ENCODE results near the gene DNAH10.

Gene DNAH10

DNA sequence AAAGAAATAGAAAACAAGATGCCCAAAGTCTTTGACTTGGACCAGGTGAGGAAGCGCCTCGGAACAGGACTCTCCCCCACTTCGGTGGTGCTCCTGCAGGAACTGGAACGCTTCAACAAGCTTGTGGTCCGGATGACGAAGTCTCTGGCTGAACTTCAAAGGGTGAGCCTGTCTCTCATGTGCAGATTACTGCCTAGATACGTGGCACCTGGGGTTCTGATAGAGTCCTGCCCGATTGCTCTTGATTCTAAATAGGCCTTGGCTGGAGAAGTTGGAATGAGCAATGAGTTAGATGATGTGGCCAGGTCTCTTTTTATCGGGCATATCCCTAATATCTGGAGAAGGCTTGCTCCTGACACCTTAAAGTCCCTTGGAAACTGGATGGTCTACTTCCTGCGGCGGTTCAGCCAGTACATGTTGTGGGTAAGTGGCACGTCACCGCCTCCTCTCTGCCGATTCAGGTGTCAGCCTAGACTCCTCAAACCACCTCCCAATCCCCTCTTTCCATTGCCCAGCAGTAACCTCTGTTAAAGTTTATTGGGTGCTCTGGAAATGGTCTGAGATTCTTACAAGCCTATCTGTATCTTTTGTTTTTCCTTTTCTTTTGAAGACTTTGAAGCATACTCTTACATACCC lies 169.7 kb downstream of the DNAH10 start:
- H3K4me3 ChIP-seq (ENCODE audit: low read depth in 1 of 5, low read length in 5 of 5) = no peak overlapping the region
- peaks cover 0 to 4% (median 2%) of the 10 kb centered on the region in 5 donors for H3K27me3 ChIP-seq (ENCODE audit: control insufficient read depth in 5 of 5, insufficient read depth in 4 of 5, low read length in 5 of 5)
- no peak overlapping the region for H3K9ac ChIP-seq (ENCODE audit: low read length in 5 of 5)
- H3K27ac ChIP-seq (ENCODE audit: low read depth, low read length) = no peak overlapping the region
- peaks cover 0 to 20% (median 17%) of the 10 kb centered on the region in 5 donors for H3K36me3 ChIP-seq (ENCODE audit: control insufficient read depth in 5 of 5, insufficient read depth in 5 of 5, low read length in 5 of 5)
- no peaks in the 10 kb centered on the region for H3K4me1 ChIP-seq (ENCODE audit: control insufficient read depth in 5 of 5, insufficient read depth in 5 of 5, low read length in 5 of 5)
- H3K9me3 ChIP-seq (ENCODE audit: control insufficient read depth in 5 of 5, low read length in 5 of 5) = no peaks in the 10 kb centered on the region

- Histone ChIP-seq H3K36me3 (ENCODE audit: control insufficient read depth in 5 of 5, insufficient read depth in 5 of 5, low read length in 5 of 5) (peaks cover 0 to 31% (median 27%) of the 10 kb centered on the region in 5 donors), H3K4me1 (ENCODE audit: control insufficient read depth in 5 of 5, insufficient read depth in 5 of 5, low read length in 5 of 5) (peaks cover 0 to 3% (median 0%) of the 10 kb centered on the region in 5 donors), H3K27ac (ENCODE audit: low read depth, low read length) (no peak overlapping the region), H3K9me3 (ENCODE audit: control insufficient read depth in 5 of 5, low read length in 5 of 5) (no peaks in the 10 kb centered on the region), H3K27me3 (ENCODE audit: control insufficient read depth in 5 of 5, insufficient read depth in 4 of 5, low read length in 5 of 5) (peaks cover 0 to 2% (median 0%) of the 10 kb centered on the region in 5 donors), H3K4me3 (ENCODE audit: low read depth in 1 of 5, low read length in 5 of 5) (no peak overlapping the region), H3K9ac (ENCODE audit: low read length in 5 of 5) (no peak overlapping the region)
Measured at GRCh38 chr12:123933214-123933613, 171.1 kb downstream of the DNAH10 start.

DNA sequence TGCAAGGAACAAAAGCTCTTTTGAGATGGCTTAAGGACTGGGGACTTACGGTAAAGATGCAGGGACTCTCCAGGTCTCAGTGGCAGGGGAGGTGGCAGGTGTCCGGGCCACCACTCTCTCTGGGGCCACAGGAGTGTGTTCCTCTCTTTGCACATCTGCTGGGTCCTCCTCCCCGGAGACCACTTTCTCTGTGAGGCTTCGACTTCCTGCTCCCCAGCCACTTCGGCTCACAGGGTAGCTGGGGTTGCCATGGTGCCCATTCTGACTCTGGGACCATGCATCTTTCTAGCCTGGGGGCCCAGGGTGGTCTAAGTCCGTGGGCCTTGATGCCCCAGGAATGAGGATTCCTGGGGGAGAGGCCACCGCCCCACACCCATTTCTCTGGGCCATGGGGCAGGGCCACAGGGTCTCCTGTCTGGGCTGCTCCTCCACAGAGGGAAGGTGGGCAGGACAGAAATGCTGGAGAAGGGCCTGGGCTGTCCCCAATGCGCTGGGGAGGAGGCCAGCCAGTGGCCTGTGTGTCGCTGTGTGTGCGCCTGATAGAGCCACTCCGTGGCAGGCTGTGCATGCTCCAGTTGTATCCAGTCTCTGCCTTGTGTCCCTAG lies 172.0 kb downstream of the DNAH10 start:
- Histone ChIP-seq H3K27ac (ENCODE audit: low read depth, low read length) (no peak overlapping the region), H3K9ac (ENCODE audit: low read length in 5 of 5) (no peak overlapping the region), H3K27me3 (ENCODE audit: control insufficient read depth in 5 of 5, insufficient read depth in 4 of 5, low read length in 5 of 5) (no peaks in the 10 kb centered on the region), H3K4me1 (ENCODE audit: control insufficient read depth in 5 of 5, insufficient read depth in 5 of 5, low read length in 5 of 5) (peaks cover 0 to 9% (median 0%) of the 10 kb centered on the region in 5 donors), H3K36me3 (ENCODE audit: control insufficient read depth in 5 of 5, insufficient read depth in 5 of 5, low read length in 5 of 5) (peaks cover 0 to 31% (median 28%) of the 10 kb centered on the region in 5 donors), H3K4me3 (ENCODE audit: low read depth in 1 of 5, low read length in 5 of 5) (no peak overlapping the region), H3K9me3 (ENCODE audit: control insufficient read depth in 5 of 5, low read length in 5 of 5) (no peaks in the 10 kb centered on the region)

DNA sequence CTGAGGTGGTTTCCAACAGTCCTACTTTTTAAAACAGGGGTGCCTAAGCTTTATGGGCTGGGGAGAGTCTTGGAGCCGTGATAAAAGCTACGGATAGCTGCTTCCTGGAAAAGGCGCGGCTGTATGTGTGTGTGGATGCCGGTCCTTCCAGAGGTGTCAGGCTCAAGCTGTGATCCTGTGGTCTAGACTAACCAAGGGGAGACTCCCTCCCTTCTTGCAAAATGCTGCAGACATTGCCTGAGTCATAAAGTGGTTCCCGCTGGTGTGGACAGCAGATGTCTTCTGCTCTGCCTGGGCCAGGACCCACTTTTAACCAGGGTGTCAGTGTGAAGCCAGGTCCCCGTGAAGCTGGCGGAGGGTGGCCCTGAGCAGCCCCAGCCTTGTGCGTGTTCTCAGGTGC lies 172.7 kb downstream of the DNAH10 start:
- Histone ChIP-seq H3K27ac (ENCODE audit: low read depth, low read length) (no peak overlapping the region), H3K9ac (ENCODE audit: low read length in 5 of 5) (no peak overlapping the region), H3K4me1 (ENCODE audit: control insufficient read depth in 5 of 5, insufficient read depth in 5 of 5, low read length in 5 of 5) (peaks cover 0 to 9% (median 0%) of the 10 kb centered on the region in 5 donors), H3K36me3 (ENCODE audit: control insufficient read depth in 5 of 5, insufficient read depth in 5 of 5, low read length in 5 of 5) (peaks cover 0 to 38% (median 35%) of the 10 kb centered on the region in 5 donors), H3K4me3 (ENCODE audit: low read depth in 1 of 5, low read length in 5 of 5) (no peak overlapping the region), H3K27me3 (ENCODE audit: control insufficient read depth in 5 of 5, insufficient read depth in 4 of 5, low read length in 5 of 5) (no peaks in the 10 kb centered on the region), H3K9me3 (ENCODE audit: control insufficient read depth in 5 of 5, low read length in 5 of 5) (no peaks in the 10 kb centered on the region)

- H3K4me3 ChIP-seq (ENCODE audit: low read depth in 1 of 5, low read length in 5 of 5) = no peak overlapping the region
- no peaks in the 10 kb centered on the region for H3K9me3 ChIP-seq (ENCODE audit: control insufficient read depth in 5 of 5, low read length in 5 of 5)
- H3K27ac ChIP-seq (ENCODE audit: low read depth, low read length) = no peak overlapping the region
- no peak overlapping the region for H3K9ac ChIP-seq (ENCODE audit: low read length in 5 of 5)
- peaks cover 0 to 9% (median under 1%) of the 10 kb centered on the region in 5 donors for H3K4me1 ChIP-seq (ENCODE audit: control insufficient read depth in 5 of 5, insufficient read depth in 5 of 5, low read length in 5 of 5)
- H3K27me3 ChIP-seq (ENCODE audit: control insufficient read depth in 5 of 5, insufficient read depth in 4 of 5, low read length in 5 of 5) = no peaks in the 10 kb centered on the region
- H3K36me3 ChIP-seq (ENCODE audit: control insufficient read depth in 5 of 5, insufficient read depth in 5 of 5, low read length in 5 of 5) = peaks cover 0 to 47% (median 43%) of the 10 kb centered on the region in 5 donors
Measured at GRCh38 chr12:123935956-123936355, 173.9 kb downstream of the DNAH10 start.

DNA sequence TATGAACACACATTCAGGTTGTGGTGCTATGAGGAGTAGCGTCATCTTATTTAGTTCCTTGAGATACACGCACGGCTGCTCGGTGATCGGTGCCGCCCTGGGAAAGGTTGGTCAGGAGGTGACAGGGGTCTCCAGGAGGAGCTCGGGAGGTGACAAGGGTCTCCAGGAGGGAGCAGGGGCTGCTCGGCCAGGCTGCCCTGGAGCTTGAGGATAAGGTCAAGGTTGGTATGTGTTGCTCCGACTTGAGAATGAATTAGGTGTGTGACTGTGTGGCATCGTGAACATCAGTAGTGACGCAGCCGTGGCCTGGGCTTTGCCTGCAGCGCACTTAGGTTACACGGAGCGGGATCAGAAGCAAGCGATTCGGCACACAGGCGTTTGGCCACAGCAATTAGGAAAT lies 174.4 kb downstream of the DNAH10 start:
- no peak overlapping the region for H3K27ac ChIP-seq (ENCODE audit: low read depth, low read length)
- H3K36me3 ChIP-seq (ENCODE audit: control insufficient read depth in 5 of 5, insufficient read depth in 5 of 5, low read length in 5 of 5) = peaks cover 0 to 50% (median 49%) of the 10 kb centered on the region in 5 donors
- no peaks in the 10 kb centered on the region for H3K27me3 ChIP-seq (ENCODE audit: control insufficient read depth in 5 of 5, insufficient read depth in 4 of 5, low read length in 5 of 5)
- H3K4me1 ChIP-seq (ENCODE audit: control insufficient read depth in 5 of 5, insufficient read depth in 5 of 5, low read length in 5 of 5) = peaks cover 0 to 9% (median 3%) of the 10 kb centered on the region in 5 donors
- peaks cover 0 to 2% (median 0%) of the 10 kb centered on the region in 5 donors for H3K9me3 ChIP-seq (ENCODE audit: control insufficient read depth in 5 of 5, low read length in 5 of 5)
- no peak overlapping the region for H3K4me3 ChIP-seq (ENCODE audit: low read depth in 1 of 5, low read length in 5 of 5)
- no peak overlapping the region for H3K9ac ChIP-seq (ENCODE audit: low read length in 5 of 5)

DNA sequence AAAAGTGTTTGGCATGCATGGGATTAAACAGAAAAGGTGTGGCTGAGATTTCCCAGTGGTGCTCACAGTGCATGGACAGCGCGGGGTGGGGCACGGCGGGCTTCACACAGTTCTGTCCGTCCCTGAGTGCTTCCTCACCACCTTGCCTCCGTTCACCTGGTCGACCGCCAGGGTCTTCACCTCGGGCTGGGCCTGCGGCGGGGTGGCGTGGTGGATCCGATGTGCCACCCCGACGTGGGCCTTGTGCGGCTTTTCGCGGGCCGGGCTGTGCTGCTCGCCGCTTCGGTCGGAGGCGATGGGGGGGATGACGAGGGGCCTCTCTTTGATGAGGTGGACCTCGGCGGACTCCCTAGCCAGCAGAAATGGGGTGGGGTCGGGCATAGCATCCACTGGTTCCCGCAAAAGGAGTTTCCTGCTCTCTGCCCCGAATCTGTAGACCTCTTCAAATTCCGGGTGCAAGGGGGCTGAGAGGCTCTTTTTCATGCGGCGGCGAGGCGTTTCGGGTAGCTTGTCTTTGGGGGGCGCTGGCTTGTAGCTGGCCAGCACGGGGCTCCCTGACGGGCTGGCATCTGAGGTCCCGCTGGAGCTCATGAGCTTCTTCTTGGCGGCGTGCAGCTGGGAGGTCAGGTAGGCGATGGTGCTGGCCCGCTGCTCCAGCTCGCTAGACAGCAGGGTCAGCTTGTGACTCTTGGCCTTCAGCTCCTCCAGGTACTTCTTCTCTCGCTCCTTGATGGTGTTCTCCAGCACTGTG lies 175.0 kb downstream of the DNAH10 start:
- H3K9ac ChIP-seq (ENCODE audit: low read length in 5 of 5) = no peak overlapping the region
- peaks cover 0 to 6% (median 3%) of the 10 kb centered on the region in 5 donors for H3K9me3 ChIP-seq (ENCODE audit: control insufficient read depth in 5 of 5, low read length in 5 of 5)
- peaks cover 0 to 56% (median 55%) of the 10 kb centered on the region in 5 donors for H3K36me3 ChIP-seq (ENCODE audit: control insufficient read depth in 5 of 5, insufficient read depth in 5 of 5, low read length in 5 of 5)
- no peaks in the 10 kb centered on the region for H3K27me3 ChIP-seq (ENCODE audit: control insufficient read depth in 5 of 5, insufficient read depth in 4 of 5, low read length in 5 of 5)
- no peak overlapping the region for H3K27ac ChIP-seq (ENCODE audit: low read depth, low read length)
- H3K4me3 ChIP-seq (ENCODE audit: low read depth in 1 of 5, low read length in 5 of 5) = no peak overlapping the region
- H3K4me1 ChIP-seq (ENCODE audit: control insufficient read depth in 5 of 5, insufficient read depth in 5 of 5, low read length in 5 of 5) = peaks cover 0 to 13% (median 7%) of the 10 kb centered on the region in 5 donors

DNA sequence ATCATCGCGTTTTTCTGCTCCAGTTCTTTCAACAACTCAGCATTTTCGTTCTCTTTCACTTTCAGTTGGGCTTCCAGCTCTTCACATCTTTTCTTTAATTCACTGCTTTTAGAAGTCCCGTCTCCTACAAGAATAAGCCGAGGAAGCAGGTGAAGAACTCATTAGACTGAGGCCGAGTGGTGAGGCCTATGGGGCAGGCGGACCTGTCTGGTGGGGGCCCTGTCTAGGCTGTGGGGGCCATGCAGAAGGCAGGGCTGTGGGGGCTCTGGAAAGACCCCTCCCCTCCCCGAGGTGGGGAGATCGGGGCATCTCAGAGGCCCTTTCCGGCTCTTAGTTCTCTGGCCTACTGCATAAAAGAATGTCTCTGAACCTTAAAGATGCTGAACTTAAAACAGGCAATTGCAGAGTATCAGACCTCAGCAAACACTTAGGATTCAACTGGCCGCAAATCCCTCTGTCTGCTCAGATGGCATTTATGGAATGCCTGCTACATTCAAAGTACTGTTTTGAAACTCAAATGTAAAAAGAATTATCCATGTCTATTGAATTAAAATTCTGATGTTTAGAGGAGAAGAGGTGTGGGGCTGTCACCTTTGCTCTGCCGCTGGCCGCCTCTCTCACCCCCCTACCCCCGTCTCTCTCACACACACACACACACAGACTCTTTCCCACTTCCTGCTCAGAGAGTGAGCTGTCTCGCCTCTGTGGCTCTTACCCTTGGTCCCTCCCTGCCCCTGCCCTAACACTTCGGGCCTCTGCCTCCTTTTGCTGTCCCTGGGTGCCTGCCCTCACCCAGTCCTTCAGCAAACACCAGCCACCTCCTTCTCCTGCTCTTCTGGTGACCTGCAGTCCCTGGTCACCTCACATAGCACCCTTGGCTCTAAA lies 175.8 kb downstream of the DNAH10 start:
- no peak overlapping the region for H3K9ac ChIP-seq (ENCODE audit: low read length in 5 of 5)
- peaks cover 0 to 65% (median 63%) of the 10 kb centered on the region in 5 donors for H3K36me3 ChIP-seq (ENCODE audit: control insufficient read depth in 5 of 5, insufficient read depth in 5 of 5, low read length in 5 of 5)
- H3K4me3 ChIP-seq (ENCODE audit: low read depth in 1 of 5, low read length in 5 of 5) = no peak overlapping the region

GRCh38 chr12:123938679-123939480 lies 176.8 kb downstream of the DNAH10 start:
- H3K9me3 ChIP-seq (ENCODE audit: control insufficient read depth in 5 of 5, low read length in 5 of 5) = peaks cover 0 to 7% (median 6%) of the 10 kb centered on the region in 5 donors
- H3K36me3 ChIP-seq (ENCODE audit: control insufficient read depth in 5 of 5, insufficient read depth in 5 of 5, low read length in 5 of 5) = peaks cover 0 to 74% (median 71%) of the 10 kb centered on the region in 5 donors
- H3K27me3 ChIP-seq (ENCODE audit: control insufficient read depth in 5 of 5, insufficient read depth in 4 of 5, low read length in 5 of 5) = no peaks in the 10 kb centered on the region
- no peak overlapping the region for H3K4me3 ChIP-seq (ENCODE audit: low read depth in 1 of 5, low read length in 5 of 5)
- H3K9ac ChIP-seq (ENCODE audit: low read length in 5 of 5) = no peak overlapping the region
- peaks cover 0 to 27% (median 19%) of the 10 kb centered on the region in 5 donors for H3K4me1 ChIP-seq (ENCODE audit: control insufficient read depth in 5 of 5, insufficient read depth in 5 of 5, low read length in 5 of 5)
- no peak overlapping the region for H3K27ac ChIP-seq (ENCODE audit: low read depth, low read length)

More for the DNA sequence above, 175.8 kb downstream of the DNAH10 start:
- Histone ChIP-seq H3K9me3 (ENCODE audit: control insufficient read depth in 5 of 5, low read length in 5 of 5) (peaks cover 0 to 7% (median 6%) of the 10 kb centered on the region in 5 donors), H3K27ac (ENCODE audit: low read depth, low read length) (no peak overlapping the region), H3K4me1 (ENCODE audit: control insufficient read depth in 5 of 5, insufficient read depth in 5 of 5, low read length in 5 of 5) (peaks cover 0 to 19% (median 11%) of the 10 kb centered on the region in 5 donors), H3K27me3 (ENCODE audit: control insufficient read depth in 5 of 5, insufficient read depth in 4 of 5, low read length in 5 of 5) (no peaks in the 10 kb centered on the region)

Data from subcutaneous abdominal adipose tissue (tissue), 5 donors.